ENCODE data around the gene FAM171A2.
"Not testable (repeated sequence)": the region's sequence is repeated elsewhere in the genome, so short reads cannot be mapped to it uniquely, and the experiment has no call there.

FAM171A2 gene

GRCh38 chr17:44348234-44348987, 15.2 kb downstream of the FAM171A2 start:
- H3K4me3 ChIP-seq (ENCODE audit: low read length), result no peak overlapping the region
- TF ChIP-seq, protein P1, sequence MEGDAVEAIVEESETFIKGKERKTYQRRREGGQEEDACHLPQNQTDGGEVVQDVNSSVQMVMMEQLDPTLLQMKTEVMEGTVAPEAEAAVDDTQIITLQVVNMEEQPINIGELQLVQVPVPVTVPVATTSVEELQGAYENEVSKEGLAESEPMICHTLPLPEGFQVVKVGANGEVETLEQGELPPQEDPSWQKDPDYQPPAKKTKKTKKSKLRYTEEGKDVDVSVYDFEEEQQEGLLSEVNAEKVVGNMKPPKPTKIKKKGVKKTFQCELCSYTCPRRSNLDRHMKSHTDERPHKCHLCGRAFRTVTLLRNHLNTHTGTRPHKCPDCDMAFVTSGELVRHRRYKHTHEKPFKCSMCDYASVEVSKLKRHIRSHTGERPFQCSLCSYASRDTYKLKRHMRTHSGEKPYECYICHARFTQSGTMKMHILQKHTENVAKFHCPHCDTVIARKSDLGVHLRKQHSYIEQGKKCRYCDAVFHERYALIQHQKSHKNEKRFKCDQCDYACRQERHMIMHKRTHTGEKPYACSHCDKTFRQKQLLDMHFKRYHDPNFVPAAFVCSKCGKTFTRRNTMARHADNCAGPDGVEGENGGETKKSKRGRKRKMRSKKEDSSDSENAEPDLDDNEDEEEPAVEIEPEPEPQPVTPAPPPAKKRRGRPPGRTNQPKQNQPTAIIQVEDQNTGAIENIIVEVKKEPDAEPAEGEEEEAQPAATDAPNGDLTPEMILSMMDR (conservative IDR thresholded peaks at IDR 0.05; ENCODE audit: low read depth, low read length), result no peak
- DNase-seq (ENCODE audit: low read depth), result no peak

GRCh38 chr17:44347206-44348055, 16.2 kb downstream of the FAM171A2 start:
- not testable (repeated sequence) for H3K4me3 ChIP-seq (ENCODE audit: low read length); DNase-seq (ENCODE audit: low read depth)

DNA sequence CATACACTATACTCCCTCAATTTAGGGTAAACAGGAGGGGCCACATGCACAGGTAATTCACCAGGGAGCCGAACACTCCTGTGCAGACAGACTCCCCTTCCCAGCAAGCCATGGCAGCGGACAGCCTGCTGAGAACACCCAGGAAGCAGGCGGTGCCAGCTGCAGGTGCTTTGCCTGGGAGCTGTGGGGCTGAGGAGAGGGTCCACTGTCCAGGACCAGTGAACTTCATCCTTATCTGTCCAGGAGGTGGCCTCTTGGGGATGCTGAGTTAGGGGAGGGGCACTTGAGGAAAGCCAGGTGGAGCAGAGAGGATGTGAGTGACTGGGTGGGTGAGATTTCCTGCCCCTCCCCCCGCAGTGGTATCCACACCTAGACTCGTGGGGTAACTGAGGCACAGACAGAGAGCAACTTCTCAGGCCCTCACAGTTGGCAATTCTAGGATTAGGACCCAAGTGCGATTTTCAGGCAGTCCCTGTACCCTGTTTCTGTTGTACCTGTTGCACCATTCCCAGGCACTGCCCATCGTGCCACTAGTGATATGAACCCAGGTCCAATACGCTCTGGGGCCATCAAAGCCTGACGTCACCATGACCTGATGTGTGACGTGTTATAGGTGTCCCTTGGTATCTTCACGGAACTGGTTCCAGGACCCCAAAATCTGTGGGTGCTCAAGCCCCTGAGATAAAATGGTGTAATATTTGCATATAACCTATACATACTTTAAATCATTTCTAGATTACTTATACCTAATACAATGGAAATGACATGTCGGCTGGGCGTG, 17.4 kb downstream of the FAM171A2 start:
- peak overlapping the region; percentile 99 for H3K4me3 ChIP-seq (ENCODE audit: low read length)
- DNase-seq (ENCODE audit: low read depth), result no peak
- TF ChIP-seq, protein P1 (conservative IDR thresholded peaks at IDR 0.05; ENCODE audit: low read depth, low read length), result no peak

DNA sequence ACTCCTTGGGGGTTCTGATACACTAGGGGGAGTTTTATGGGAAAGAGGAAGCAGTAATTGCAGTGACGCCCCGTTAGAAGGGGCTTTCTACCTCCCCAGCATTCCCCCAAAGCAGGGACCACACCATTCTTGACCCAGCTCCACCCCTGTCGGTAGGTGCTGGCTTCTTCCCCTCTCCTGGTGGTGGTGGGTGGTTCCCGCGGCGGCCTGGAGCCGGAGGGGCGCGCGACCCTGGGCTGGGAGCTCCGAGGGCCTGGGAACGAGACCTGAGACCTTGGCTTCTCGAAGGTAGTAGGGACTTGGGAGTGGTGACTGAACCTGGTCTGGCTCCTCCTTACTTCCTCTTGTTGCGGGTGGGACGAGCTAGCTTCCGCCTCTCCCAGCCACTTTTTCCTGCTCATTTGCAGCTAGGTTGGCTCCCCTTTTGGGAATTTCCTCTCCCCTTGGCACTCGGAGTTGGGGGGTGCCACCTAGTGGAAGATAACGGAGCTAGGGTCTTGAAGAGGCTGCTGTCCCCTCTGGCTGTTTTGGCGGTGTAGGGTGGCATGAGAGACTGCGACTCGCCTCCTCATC, 18.1 kb downstream of the FAM171A2 start:
- TF ChIP-seq, protein P1 (conservative IDR thresholded peaks at IDR 0.05; ENCODE audit: low read depth, low read length), result peak; percentile 75
- H3K4me3 ChIP-seq (ENCODE audit: low read length), result peak overlapping the region; percentile 99
- peak; percentile 39 for DNase-seq (ENCODE audit: low read depth)

GRCh38 chr17:44344939-44345453, 18.7 kb downstream of the FAM171A2 start, which contains the start of gene GRN:
GRN (plus strand) TSS chr17:44345302; CDS start chr17:44349165, 3,863 bp downstream.
- TF ChIP-seq, protein P1 (conservative IDR thresholded peaks at IDR 0.05; ENCODE audit: low read depth, low read length), result no peak

DNA sequence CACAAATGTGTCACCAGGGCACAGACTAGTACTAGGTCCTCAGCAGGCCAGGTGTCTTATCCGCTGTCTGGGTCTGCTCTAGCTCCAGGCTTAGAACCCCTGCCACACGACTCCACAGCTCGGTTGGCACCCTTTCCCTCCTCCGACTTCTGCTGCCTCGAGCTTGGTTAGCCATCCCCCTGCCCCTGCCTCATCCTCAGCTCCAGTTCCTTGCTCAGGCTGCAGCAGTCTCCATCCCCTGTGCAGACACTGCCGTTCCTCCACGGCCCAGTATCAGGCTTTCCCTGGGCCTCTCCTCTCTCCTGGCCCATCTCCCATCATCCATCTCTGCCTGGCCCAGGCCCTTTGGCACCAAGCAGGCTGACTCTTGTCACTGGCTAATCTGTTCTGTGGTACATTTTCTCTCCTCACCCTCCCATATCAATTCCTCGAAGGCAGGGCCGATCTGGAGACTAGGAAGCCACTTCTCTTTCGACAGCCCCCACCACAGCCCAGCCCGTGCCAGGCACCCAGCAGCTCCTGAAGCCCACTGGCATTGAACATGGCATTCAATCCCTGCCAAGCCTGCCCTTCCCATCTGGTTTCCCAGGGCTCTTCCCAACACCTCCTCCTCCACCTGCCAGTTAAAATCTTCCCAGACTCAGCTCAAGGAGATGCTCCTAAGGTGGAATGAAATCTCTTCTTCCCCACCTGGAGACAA, 20.0 kb downstream of the FAM171A2 start:
- no peak overlapping the region for H3K4me3 ChIP-seq (ENCODE audit: low read length)
- TF ChIP-seq, protein P1 (conservative IDR thresholded peaks at IDR 0.05; ENCODE audit: low read depth, low read length), result no peak
- no peak for DNase-seq (ENCODE audit: low read depth)

More at GRCh38 chr17:44344939-44345453, 18.7 kb downstream of the FAM171A2 start, which contains the start of gene GRN:
- peak; percentile 98 for DNase-seq (ENCODE audit: low read depth)
- peak within 1 kb of the TSS; percentile 99 for H3K4me3 ChIP-seq (ENCODE audit: low read length)

DNA sequence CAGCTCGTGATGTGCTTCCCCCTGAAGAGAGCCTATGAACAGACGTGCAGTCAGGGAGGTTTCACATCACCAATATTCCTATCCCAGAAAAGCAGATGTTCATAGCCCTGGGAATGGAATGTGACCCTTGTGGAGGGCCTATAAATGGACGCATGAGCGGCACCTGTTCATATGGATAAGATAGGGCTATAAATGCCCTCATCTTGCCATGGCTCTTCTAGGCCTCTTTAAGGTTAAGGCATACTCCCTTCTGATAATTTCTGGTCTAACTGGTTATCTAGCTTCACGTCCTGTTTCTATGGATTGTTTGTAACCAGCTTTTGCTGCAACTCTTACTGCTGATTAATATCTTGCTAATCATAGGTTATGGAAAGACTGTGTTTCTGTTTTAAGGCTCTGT, 23.1 kb downstream of the FAM171A2 start:
- H3K4me3 ChIP-seq (ENCODE audit: low read length); DNase-seq (ENCODE audit: low read depth): not testable (repeated sequence)

Data from retinal pigment epithelial cell (primary cell).